K562 (cell line): ENCODE results near the gene ZCCHC14. TPM values are rescaled to one million over a fixed set of nuclear protein-coding genes. Genes with fewer than 3 reads are reported as not detected.

Experiments used
- ADNP ChIP-seq: fragments of 200-800 bp; sonication (Bioruptor generic); IDR thresholded peaks from 2 replicates; pipeline ENCODE4 v1.6.1; 2016; ENCODE audit warnings: missing genetic modification characterization, missing compliant biosample characterization
- CREB5 ChIP-seq: fragments of 250-450 bp; sonication (Bioruptor Pico); IDR thresholded peaks from 2 replicates; pipeline ENCODE4 v1.5.0; 2020; ENCODE audit warnings: mild to moderate bottlenecking
- ELF4 ChIP-seq: fragments of 450-650 bp; formaldehyde crosslinking; IDR thresholded peaks from 2 replicates; pipeline ENCODE4 v1.4.0; 2022; ENCODE audit warnings: missing genetic modification characterization
- ELK3 ChIP-seq: fragments of 450-650 bp; formaldehyde crosslinking; IDR thresholded peaks from 2 replicates; pipeline ENCODE4 v1.4.0; 2020; ENCODE audit warnings: mild to moderate bottlenecking
- HDAC3 ChIP-seq: fragments of 450-650 bp; IDR thresholded peaks from 2 replicates; pipeline ENCODE4 v1.6.1; 2018; ENCODE audit warnings: borderline replicate concordance, mild to moderate bottlenecking, moderate library complexity; ENCODE audit not compliant: partially characterized antibody
- HSF4 ChIP-seq: fragments of 250-450 bp; sonication (Bioruptor Pico); IDR thresholded peaks from 2 replicates; pipeline ENCODE4 v2.1.2; 2022; ENCODE audit warnings: mild to moderate bottlenecking, moderate library complexity, borderline replicate concordance
- NEUROD1 ChIP-seq: fragments of 150-350 bp; IDR thresholded peaks from 2 replicates; pipeline ENCODE4 v1.6.1; 2014; ENCODE audit warnings: borderline replicate concordance, low read length, low read depth; ENCODE audit not compliant: partially characterized antibody
- PTBP1 ChIP-seq: fragments of 200-400 bp; formaldehyde crosslinking; IDR thresholded peaks from 2 replicates; pipeline ENCODE4 v1.6.1; 2017; ENCODE audit warnings: low read depth, low read length
- SRSF3 ChIP-seq: fragments of 200-400 bp; formaldehyde crosslinking; IDR thresholded peaks from 2 replicates; pipeline ENCODE4 v1.6.1; 2016; ENCODE audit warnings: mild to moderate bottlenecking, low read length, moderate library complexity; ENCODE audit not compliant: insufficient read depth
- ZNF124 ChIP-seq: sonication (generic); formaldehyde crosslinking; IDR thresholded peaks from 2 replicates; pipeline ENCODE4 v1.8.1; 2022; ENCODE audit warnings: missing genetic modification reagents
- ZNF3 ChIP-seq: fragments of 250-450 bp; sonication (Bioruptor Pico); IDR thresholded peaks from 2 replicates; pipeline ENCODE4 v1.5.0; 2021; ENCODE audit warnings: mild to moderate bottlenecking, moderate library complexity
- ZNF766 ChIP-seq: fragments of 200-800 bp; sonication (Bioruptor generic); conservative IDR thresholded peaks from 2 replicates; pipeline ENCODE4 v1.6.1; 2016; ENCODE audit warnings: missing genetic modification characterization, missing compliant biosample characterization
- ZSCAN32 ChIP-seq: fragments of 450-650 bp; formaldehyde crosslinking; IDR thresholded peaks from 2 replicates; pipeline ENCODE4 v1.4.0; 2020; ENCODE audit warnings: mild to moderate bottlenecking, moderate library complexity
- polyA plus RNA-seq, 8 experiments: library from polyadenylated mRNA; depleted of rRNA in 4 of 8; stranded (reverse) in 5 of 8; unstranded in 3 of 8; fragments of >200 nt; fragmentation: Nextera tagmentation in 2 of 8; fragmentation: Illumina TruSeq in 1 of 8; extraction: Ambion mirVana in 2 of 8; extraction: Trizol in 1 of 8; gene quantifications; 2 replicates each; pipeline versions ENCODE4 v1.2.1 to v1.2.3, GENCODE V29; 2011 to 2014; ENCODE audit warnings: inconsistent platforms in 1 of 8, missing spikeins in 1 of 8
- total RNA-seq, 7 experiments: library from RNA; depleted of rRNA in 6 of 7; stranded (reverse); fragments of >200 nt in 6 of 7; fragmentation: Illumina TruSeq in 2 of 7; extraction: Trizol in 2 of 7; gene quantifications; 2 replicates each; pipeline versions ENCODE4 v1.2.1 to v1.2.3, GENCODE V29; 2011 to 2021; ENCODE audit warnings: low replicate concordance in 1 of 7
- TF ChIP-seq, protein P1 (sequence below), 2 experiments: IDR thresholded peaks in 1 of 2; conservative IDR thresholded peaks in 1 of 2; 2 replicates each; pipeline ENCODE4 v1.6.1; 2016; ENCODE audit warnings: low read depth in 2 of 2, mild to moderate bottlenecking in 1 of 2, missing compliant biosample characterization in 1 of 2, missing genetic modification characterization in 1 of 2, moderate library complexity in 1 of 2
- TF ChIP-seq, protein P2 (sequence below): fragments of 250-450 bp; sonication (Bioruptor Pico); IDR thresholded peaks from 2 replicates; pipeline ENCODE4 v1.4.0; 2020

Gene ZCCHC14
- total and polyA plus RNA-seq, 9 of the 15 experiments (the other 6 are each of a cell fraction or from before 2014, with no cell fraction given): 1.5 to 12.4 (median 2.9) TPM

- TF ChIP-seq, protein P1, sequence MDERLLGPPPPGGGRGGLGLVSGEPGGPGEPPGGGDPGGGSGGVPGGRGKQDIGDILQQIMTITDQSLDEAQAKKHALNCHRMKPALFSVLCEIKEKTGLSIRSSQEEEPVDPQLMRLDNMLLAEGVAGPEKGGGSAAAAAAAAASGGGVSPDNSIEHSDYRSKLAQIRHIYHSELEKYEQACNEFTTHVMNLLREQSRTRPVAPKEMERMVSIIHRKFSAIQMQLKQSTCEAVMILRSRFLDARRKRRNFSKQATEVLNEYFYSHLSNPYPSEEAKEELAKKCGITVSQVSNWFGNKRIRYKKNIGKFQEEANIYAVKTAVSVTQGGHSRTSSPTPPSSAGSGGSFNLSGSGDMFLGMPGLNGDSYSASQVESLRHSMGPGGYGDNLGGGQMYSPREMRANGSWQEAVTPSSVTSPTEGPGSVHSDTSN (CRISPR knock-in tag; IDR thresholded peaks at IDR 0.05; ENCODE audit: low read depth): no peak
- TF ChIP-seq, protein P1 (tag; conservative IDR thresholded peaks at IDR 0.05; ENCODE audit: low read depth): no peak
- TF ChIP-seq ZNF766: peak; percentile 77
- TF ChIP-seq HDAC3: no peak
- no peak for TF ChIP-seq ZSCAN32 (CRISPR knock-in tag)
- TF ChIP-seq ELF4 (CRISPR knock-in tag): no peak; the same call in 1 of the 2 replicates
- no peak for TF ChIP-seq ZNF124 (CRISPR knock-in tag)
- TF ChIP-seq SRSF3: no peak
- TF ChIP-seq NEUROD1: no peak
- TF ChIP-seq HSF4: no peak
- no peak for TF ChIP-seq ADNP
- no peak for TF ChIP-seq CREB5 (CRISPR knock-in tag)
- TF ChIP-seq, protein P2, sequence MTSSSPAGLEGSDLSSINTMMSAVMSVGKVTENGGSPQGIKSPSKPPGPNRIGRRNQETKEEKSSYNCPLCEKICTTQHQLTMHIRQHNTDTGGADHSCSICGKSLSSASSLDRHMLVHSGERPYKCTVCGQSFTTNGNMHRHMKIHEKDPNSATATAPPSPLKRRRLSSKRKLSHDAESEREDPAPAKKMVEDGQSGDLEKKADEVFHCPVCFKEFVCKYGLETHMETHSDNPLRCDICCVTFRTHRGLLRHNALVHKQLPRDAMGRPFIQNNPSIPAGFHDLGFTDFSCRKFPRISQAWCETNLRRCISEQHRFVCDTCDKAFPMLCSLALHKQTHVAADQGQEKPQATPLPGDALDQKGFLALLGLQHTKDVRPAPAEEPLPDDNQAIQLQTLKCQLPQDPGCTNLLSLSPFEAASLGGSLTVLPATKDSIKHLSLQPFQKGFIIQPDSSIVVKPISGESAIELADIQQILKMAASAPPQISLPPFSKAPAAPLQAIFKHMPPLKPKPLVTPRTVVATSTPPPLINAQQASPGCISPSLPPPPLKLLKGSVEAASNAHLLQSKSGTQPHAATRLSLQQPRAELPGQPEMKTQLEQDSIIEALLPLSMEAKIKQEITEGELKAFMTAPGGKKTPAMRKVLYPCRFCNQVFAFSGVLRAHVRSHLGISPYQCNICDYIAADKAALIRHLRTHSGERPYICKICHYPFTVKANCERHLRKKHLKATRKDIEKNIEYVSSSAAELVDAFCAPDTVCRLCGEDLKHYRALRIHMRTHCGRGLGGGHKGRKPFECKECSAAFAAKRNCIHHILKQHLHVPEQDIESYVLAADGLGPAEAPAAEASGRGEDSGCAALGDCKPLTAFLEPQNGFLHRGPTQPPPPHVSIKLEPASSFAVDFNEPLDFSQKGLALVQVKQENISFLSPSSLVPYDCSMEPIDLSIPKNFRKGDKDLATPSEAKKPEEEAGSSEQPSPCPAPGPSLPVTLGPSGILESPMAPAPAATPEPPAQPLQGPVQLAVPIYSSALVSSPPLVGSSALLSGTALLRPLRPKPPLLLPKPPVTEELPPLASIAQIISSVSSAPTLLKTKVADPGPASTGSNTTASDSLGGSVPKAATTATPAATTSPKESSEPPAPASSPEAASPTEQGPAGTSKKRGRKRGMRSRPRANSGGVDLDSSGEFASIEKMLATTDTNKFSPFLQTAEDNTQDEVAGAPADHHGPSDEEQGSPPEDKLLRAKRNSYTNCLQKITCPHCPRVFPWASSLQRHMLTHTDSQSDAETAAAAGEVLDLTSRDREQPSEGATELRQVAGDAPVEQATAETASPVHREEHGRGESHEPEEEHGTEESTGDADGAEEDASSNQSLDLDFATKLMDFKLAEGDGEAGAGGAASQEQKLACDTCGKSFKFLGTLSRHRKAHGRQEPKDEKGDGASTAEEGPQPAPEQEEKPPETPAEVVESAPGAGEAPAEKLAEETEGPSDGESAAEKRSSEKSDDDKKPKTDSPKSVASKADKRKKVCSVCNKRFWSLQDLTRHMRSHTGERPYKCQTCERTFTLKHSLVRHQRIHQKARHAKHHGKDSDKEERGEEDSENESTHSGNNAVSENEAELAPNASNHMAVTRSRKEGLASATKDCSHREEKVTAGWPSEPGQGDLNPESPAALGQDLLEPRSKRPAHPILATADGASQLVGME (CRISPR knock-in tag): no peak
- no peak for TF ChIP-seq ZNF3 (CRISPR knock-in tag)
- no peak for TF ChIP-seq ELK3 (CRISPR knock-in tag)
- no peak for TF ChIP-seq PTBP1
Measured at GRCh38 chr16:87391950-87392820, 100.6 kb downstream of the ZCCHC14 start, which contains the start of gene MAP1LC3B (continued).
